Stimulated activated CD4-positive, alpha-beta T cell treated with anti-CD3 and anti-CD28 coated beads, Interleukin-15, amount 100 ng/mL, for 48 hours (primary cell): Measurements from ENCODE around the gene NUDT4B.
"Not testable (repeated sequence)": the region's sequence is repeated elsewhere in the genome, so short reads cannot be mapped to it uniquely, and the experiment has no call there.

Experiments
- DNase-seq, 2 donors: peaks; one replicate each; pipeline ENCODE4 v3.0.0-alpha.2; 2020; ENCODE audit warnings: low read depth in 2 of 2

Gene NUDT4B

GRCh38 chr1:148738667-148739066 is 9.9 kb upstream of the NUDT4B start:
- DNase-seq: not testable (repeated sequence)

- DNase-seq: not testable (repeated sequence)
Observed at GRCh38 chr1:148743200-148743599, 5.4 kb upstream of the NUDT4B start.

- DNase-seq: not testable (repeated sequence)
Observed at GRCh38 chr1:148743726-148744720, 4.6 kb upstream of the NUDT4B start.

- DNase-seq: not testable (repeated sequence)
Observed at GRCh38 chr1:148749335-148749681, 734 bp downstream of the NUDT4B start.

GRCh38 chr1:148756231-148756630 is 7.7 kb downstream of the NUDT4B start:
- not testable (repeated sequence) for DNase-seq

- not testable (repeated sequence) for DNase-seq
Observed at GRCh38 chr1:148757446-148757845, 8.9 kb downstream of the NUDT4B start.

GRCh38 chr1:148758412-148758811 is 9.8 kb downstream of the NUDT4B start:
- DNase-seq: not testable (repeated sequence)

GRCh38 chr1:148758925-148759324 is 10.4 kb downstream of the NUDT4B start:
- not testable (repeated sequence) for DNase-seq

- not testable (repeated sequence) for DNase-seq
Observed at GRCh38 chr1:148759749-148760148, 11.2 kb downstream of the NUDT4B start.

- DNase-seq: not testable (repeated sequence)
Observed at GRCh38 chr1:148760206-148760605, 11.6 kb downstream of the NUDT4B start.

GRCh38 chr1:148761360-148761759 is 12.8 kb downstream of the NUDT4B start:
- DNase-seq: not testable (repeated sequence)

- not testable (repeated sequence) for DNase-seq
Observed at GRCh38 chr1:148765238-148766019, 16.9 kb downstream of the NUDT4B start.

- not testable (repeated sequence) for DNase-seq
Observed at GRCh38 chr1:148768541-148768940, 20.0 kb downstream of the NUDT4B start.

- DNase-seq: not testable (repeated sequence)
Observed at GRCh38 chr1:148769495-148769894, 20.9 kb downstream of the NUDT4B start.

- not testable (repeated sequence) for DNase-seq
Observed at GRCh38 chr1:148773690-148774089, 25.1 kb downstream of the NUDT4B start.

GRCh38 chr1:148774102-148774501 is 25.5 kb downstream of the NUDT4B start:
- not testable (repeated sequence) for DNase-seq

- DNase-seq: not testable (repeated sequence)
Observed at GRCh38 chr1:148775263-148775662, 26.7 kb downstream of the NUDT4B start.

GRCh38 chr1:148777649-148778048 is 29.1 kb downstream of the NUDT4B start:
- DNase-seq: not testable (repeated sequence)

GRCh38 chr1:148780404-148780803 is 31.8 kb downstream of the NUDT4B start:
- DNase-seq: not testable (repeated sequence)

GRCh38 chr1:148791543-148792099 is 43.0 kb downstream of the NUDT4B start:
- DNase-seq: not testable (repeated sequence)

- not testable (repeated sequence) for DNase-seq
Observed at GRCh38 chr1:148793762-148794332, 45.3 kb downstream of the NUDT4B start.
